ENCODE data around the gene SEL1L3.

The SEL1L3 gene

GRCh38 chr4:25792876-25793275 lies 69.9 kb downstream of the SEL1L3 start:
- Histone ChIP-seq H3K27ac (ENCODE audit: low read depth, low read length) (no peak overlapping the region), H3F3A (ENCODE audit: insufficient read depth) (no peaks in the 10 kb centered on the region), H2AFZ (ENCODE audit: low read depth, low read length, severe bottlenecking) (no peak overlapping the region), H3K4me3 (ENCODE audit: insufficient read depth, low read length, poor library complexity, severe bottlenecking) (no peak overlapping the region), H3K79me2 (ENCODE audit: insufficient read depth, low read length) (peaks cover 22% of the 10 kb centered on the region; the same call in 1 of the 2 replicates), H3K36me3 (ENCODE audit: low read length) (peaks cover 63% of the 10 kb centered on the region), H3K9me3 (ENCODE audit: insufficient read depth, low read length) (no peaks in the 10 kb centered on the region), H3K9me2 (replicated peaks; ENCODE audit: insufficient read depth, low read length) (no peaks in the 10 kb centered on the region), H3K9ac (ENCODE audit: low read length) (no peak overlapping the region), H3K27me3 (ENCODE audit: low read length) (no peaks in the 10 kb centered on the region), H4K20me1 (ENCODE audit: low read depth, low read length) (peaks cover 8% of the 10 kb centered on the region), H3K4me2 (ENCODE audit: low read depth, low read length, poor library complexity, severe bottlenecking) (no peak overlapping the region)
- TF ChIP-seq CTCF (IDR thresholded peaks at IDR 0.05; ENCODE audit: insufficient read depth, low read length, poor library complexity, severe bottlenecking) = no peak
- no peak for TF ChIP-seq EZH2phosphoT487 (conservative IDR thresholded peaks at IDR 0.05; ENCODE audit: low read length)

GRCh38 chr4:25792200-25792791 lies 70.5 kb downstream of the SEL1L3 start:
- Histone ChIP-seq H3K9me2 (replicated peaks; ENCODE audit: insufficient read depth, low read length) (no peaks in the 10 kb centered on the region), H2AFZ (ENCODE audit: low read depth, low read length, severe bottlenecking) (no peak overlapping the region), H3K4me3 (ENCODE audit: insufficient read depth, low read length, poor library complexity, severe bottlenecking) (no peak overlapping the region), H3K27me3 (ENCODE audit: low read length) (no peaks in the 10 kb centered on the region), H3F3A (ENCODE audit: insufficient read depth) (no peaks in the 10 kb centered on the region), H3K36me3 (ENCODE audit: low read length) (peaks cover 67% of the 10 kb centered on the region), H3K9ac (ENCODE audit: low read length) (no peak overlapping the region), H3K4me2 (ENCODE audit: low read depth, low read length, poor library complexity, severe bottlenecking) (no peak overlapping the region), H4K20me1 (ENCODE audit: low read depth, low read length) (peaks cover 8% of the 10 kb centered on the region), H3K27ac (ENCODE audit: low read depth, low read length) (no peak overlapping the region), H3K79me2 (ENCODE audit: insufficient read depth, low read length) (peaks cover 19% of the 10 kb centered on the region; the same call in 1 of the 2 replicates), H3K9me3 (ENCODE audit: insufficient read depth, low read length) (no peaks in the 10 kb centered on the region)
- TF ChIP-seq EZH2phosphoT487 (conservative IDR thresholded peaks at IDR 0.05; ENCODE audit: low read length) (no peak), CTCF (IDR thresholded peaks at IDR 0.05; ENCODE audit: insufficient read depth, low read length, poor library complexity, severe bottlenecking) (no peak)

DNA sequence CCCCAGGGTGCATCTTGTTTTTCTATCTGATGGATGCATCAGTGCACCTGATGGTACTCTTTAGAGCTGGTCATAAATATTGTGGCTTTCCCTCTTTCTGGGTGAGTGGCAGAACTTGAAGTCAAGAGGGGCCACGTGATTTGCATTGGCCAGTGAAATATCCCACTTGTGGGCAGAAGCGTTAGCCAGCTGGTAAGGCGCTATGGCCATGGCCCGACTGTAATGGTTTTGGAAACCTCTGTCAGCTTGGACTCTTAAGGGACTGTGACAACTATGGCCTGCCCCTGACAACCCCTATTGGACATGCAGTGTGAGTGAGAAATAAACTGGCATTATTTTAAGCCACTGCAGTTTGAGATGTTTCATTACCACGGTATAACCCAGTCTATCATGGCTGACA lies 72.8 kb downstream of the SEL1L3 start:
- no peak overlapping the region for H2AFZ ChIP-seq (ENCODE audit: low read depth, low read length, severe bottlenecking)
- no peak overlapping the region for H3K9ac ChIP-seq (ENCODE audit: low read length)
- no peak overlapping the region for H3K4me3 ChIP-seq (ENCODE audit: insufficient read depth, low read length, poor library complexity, severe bottlenecking)
- TF ChIP-seq CTCF (IDR thresholded peaks at IDR 0.05; ENCODE audit: insufficient read depth, low read length, poor library complexity, severe bottlenecking) (no peak), EZH2phosphoT487 (conservative IDR thresholded peaks at IDR 0.05; ENCODE audit: low read length) (no peak)
- peaks cover 73% of the 10 kb centered on the region for H3K36me3 ChIP-seq (ENCODE audit: low read length)
- no peaks in the 10 kb centered on the region for H3K9me3 ChIP-seq (ENCODE audit: insufficient read depth, low read length)
- no peak overlapping the region for H3K4me2 ChIP-seq (ENCODE audit: low read depth, low read length, poor library complexity, severe bottlenecking)
- no peak overlapping the region for H3K27ac ChIP-seq (ENCODE audit: low read depth, low read length)
- peaks cover 10% of the 10 kb centered on the region for H3F3A ChIP-seq (ENCODE audit: insufficient read depth)
- no peaks in the 10 kb centered on the region for H3K9me2 ChIP-seq (replicated peaks; ENCODE audit: insufficient read depth, low read length)
- no peaks in the 10 kb centered on the region for H3K27me3 ChIP-seq (ENCODE audit: low read length)
- H3K79me2 ChIP-seq (ENCODE audit: insufficient read depth, low read length) = no peaks in the 10 kb centered on the region; the same call in 1 of the 2 replicates
- H4K20me1 ChIP-seq (ENCODE audit: low read depth, low read length) = peaks cover 4% of the 10 kb centered on the region

All from SU-DHL-6 (cell line).